NOMO-1 (cell line): ENCODE measurements around the gene LIPC.

Experiments
- DNase-seq, 2 experiments: peaks; one replicate each; lab custom pipeline; 2025; ENCODE audit not compliant: unreplicated experiment in 2 of 2; lab: John Stamatoyannopoulos, UW

The LIPC gene

GRCh38 chr15:58431221-58432149, at the start of gene LIPC:
TSS of gene LIPC (plus strand) at chr15:58431991. CDS start at chr15:58432033, 42 bp downstream.
- no peak for DNase-seq

- DNase-seq = no peak
Measured at GRCh38 chr15:58383876-58384275, 47.9 kb upstream of the LIPC start.

GRCh38 chr15:58384667-58385066, 47.1 kb upstream of the LIPC start:
- no peak for DNase-seq

- no peak for DNase-seq
Measured at GRCh38 chr15:58386081-58386480, 45.7 kb upstream of the LIPC start.

GRCh38 chr15:58386641-58387040, 45.1 kb upstream of the LIPC start:
- DNase-seq = no peak

- no peak for DNase-seq
Measured at GRCh38 chr15:58387130-58387529, 44.7 kb upstream of the LIPC start.

- no peak for DNase-seq
Measured at GRCh38 chr15:58388211-58388610, 43.6 kb upstream of the LIPC start.

- DNase-seq = no peak
Measured at GRCh38 chr15:58390118-58390517, 41.7 kb upstream of the LIPC start.

- no peak for DNase-seq
Measured at GRCh38 chr15:58390655-58391054, 41.1 kb upstream of the LIPC start.

GRCh38 chr15:58391088-58391487, 40.7 kb upstream of the LIPC start:
- DNase-seq = no peak

GRCh38 chr15:58392141-58392540, 39.6 kb upstream of the LIPC start:
- no peak for DNase-seq

- DNase-seq = no peak
Measured at GRCh38 chr15:58392611-58393161, 39.1 kb upstream of the LIPC start.

- DNase-seq = no peak
Measured at GRCh38 chr15:58393241-58393662, 38.5 kb upstream of the LIPC start.

- DNase-seq = no peak
Measured at GRCh38 chr15:58396181-58396580, 35.6 kb upstream of the LIPC start.

- no peak for DNase-seq
Measured at GRCh38 chr15:58398071-58398470, 33.7 kb upstream of the LIPC start.

GRCh38 chr15:58398643-58399042, 33.1 kb upstream of the LIPC start:
- no peak for DNase-seq

GRCh38 chr15:58399739-58400138, 32.1 kb upstream of the LIPC start:
- DNase-seq = no peak

GRCh38 chr15:58401276-58401675, 30.5 kb upstream of the LIPC start:
- no peak for DNase-seq

- DNase-seq = no peak
Measured at GRCh38 chr15:58401991-58402649, 29.7 kb upstream of the LIPC start.

GRCh38 chr15:58403581-58403980, 28.2 kb upstream of the LIPC start:
- DNase-seq = no peak

- DNase-seq = no peak
Measured at GRCh38 chr15:58404020-58404419, 27.8 kb upstream of the LIPC start.

GRCh38 chr15:58404722-58405121, 27.1 kb upstream of the LIPC start:
- no peak for DNase-seq
